HG03439 (cell line): ENCODE measurements around the gene FAM83F.
"Not testable (repeated sequence)": the region's sequence is repeated elsewhere in the genome, so short reads cannot be mapped to it uniquely, and the experiment has no call there.

Source experiments
- ATAC-seq: cut with Tn5 transposase; IDR thresholded peaks from one replicate; pipeline ENCODE4 v1.9.1; 2021; ENCODE audit warnings: mild to moderate bottlenecking, moderate library complexity; ENCODE audit not compliant: unreplicated experiment

Gene FAM83F

DNA sequence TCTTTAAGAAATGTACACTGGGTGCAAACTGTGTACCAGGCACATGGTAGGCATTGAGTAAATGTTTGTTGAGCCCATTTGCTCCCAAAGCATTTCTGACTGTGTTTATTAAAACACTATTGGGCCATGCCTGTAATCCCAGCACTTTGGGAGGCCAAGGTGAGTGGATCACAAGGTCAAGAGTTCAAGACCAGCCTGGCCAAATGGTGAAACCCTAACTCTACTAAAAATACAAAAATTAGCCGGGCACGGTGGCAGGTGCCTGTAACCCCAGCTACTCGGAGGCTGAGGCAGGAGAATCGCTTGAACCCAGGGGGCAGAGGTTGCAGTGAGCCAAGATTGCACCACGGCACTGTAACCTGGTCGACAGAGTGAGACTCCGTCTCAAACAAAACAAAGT is 1.9 kb upstream of the FAM83F start:
- ATAC-seq, result not testable (repeated sequence)

DNA sequence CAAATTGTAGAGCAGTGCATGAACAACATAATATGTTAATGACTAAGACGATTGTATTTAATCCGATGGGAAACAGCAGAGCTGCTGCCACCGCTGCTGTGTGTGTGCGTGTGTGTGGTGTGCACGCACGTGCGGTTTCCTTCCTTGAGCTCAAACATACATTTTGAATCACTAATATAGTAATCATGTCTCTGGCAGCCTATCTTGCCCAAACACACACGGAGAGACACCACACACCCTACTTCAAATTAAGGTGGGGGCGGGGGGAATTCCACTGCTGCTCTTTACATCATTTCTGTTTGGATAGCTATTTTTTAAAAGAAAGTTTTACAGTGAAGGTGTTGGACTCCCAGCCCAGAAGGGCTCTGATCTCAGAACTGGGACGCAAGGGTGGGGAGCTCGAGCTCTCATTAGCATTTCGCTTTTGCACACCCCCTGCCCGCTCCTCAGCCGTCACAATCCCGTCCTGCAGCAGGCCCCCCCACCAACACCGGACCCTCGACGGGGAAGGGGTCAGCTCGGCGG is 651 bp upstream of the FAM83F start:
- no peak for ATAC-seq

DNA sequence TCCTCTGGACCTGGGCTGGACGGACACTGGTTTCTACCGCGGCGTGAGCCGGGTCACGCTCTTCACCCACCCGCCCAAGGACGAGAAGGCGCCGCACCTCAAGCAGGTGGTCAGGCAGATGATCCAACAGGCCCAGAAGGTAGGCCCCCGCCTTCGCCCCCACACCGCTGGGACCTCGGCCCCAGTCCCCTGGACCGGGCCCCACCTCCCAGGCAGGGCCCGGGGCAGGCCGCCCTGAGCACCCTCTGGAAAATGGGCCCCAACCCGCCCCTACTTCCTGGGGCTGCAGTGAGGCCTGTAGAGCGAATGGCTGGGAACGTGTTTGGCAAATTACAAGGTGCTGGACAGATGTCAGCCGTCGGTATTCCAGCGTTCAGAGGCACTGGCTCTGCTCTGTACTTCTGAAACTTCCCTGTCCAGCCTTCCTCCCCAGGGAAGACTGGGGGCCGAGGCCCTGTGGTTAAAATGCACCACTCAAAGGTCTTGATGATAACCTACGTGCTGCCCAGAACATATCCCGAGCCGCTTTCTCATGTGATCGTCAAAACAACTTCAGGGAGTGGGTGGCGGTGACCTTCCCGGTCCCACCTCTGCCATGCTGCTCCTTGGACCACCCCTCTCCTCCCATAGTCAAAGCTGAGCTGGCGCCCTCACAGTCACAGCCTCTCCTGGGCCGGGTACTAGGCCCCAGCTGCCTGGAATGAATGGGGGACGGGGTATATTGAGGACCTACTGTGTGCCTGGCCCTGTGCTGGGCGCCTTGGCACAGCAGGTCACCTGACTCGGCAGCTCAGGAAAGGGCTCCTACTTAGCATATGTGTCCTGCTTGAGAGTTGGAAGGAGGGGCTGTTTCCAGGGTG is 869 bp downstream of the FAM83F start:
- no peak for ATAC-seq

DNA sequence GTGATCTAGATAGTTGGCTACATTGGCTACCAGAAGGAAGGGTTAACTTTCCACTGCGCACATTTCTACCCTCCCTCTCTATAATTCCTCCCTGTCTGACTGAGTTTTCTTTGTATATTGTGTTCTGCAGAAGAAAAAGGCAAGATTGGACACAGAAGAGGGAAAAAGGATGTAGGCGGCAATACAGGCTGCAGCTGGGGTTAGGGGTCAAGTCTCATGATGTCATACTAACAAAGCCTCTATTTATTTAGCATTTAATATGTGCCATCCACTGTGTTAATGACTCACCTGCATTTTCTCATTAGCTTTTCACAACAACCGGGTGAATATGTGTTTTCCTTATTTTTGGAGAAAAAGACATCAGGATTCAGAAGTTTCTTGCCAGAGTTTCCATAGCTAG is 2.0 kb downstream of the FAM83F start:
- ATAC-seq, result no peak

DNA sequence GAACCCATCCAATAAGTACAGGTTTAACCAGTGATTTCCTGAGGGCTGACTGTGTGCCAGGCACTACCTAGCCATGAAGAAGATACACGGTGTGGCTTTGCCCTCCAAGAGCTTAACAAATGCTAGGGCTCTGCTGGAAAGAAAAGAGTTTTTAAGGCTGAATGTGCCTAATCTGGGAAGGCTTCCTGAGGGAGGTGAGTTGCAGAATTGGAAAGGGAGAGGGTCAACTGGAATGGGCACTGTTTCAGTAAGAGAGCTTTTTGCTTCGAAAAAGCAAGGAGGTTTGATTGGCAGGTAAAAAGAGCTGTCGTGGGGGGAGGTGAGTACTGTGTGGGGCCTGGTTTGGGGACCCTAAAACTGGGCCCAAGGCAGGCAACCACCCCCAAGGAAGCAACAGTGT is 2.7 kb downstream of the FAM83F start:
- no peak for ATAC-seq

DNA sequence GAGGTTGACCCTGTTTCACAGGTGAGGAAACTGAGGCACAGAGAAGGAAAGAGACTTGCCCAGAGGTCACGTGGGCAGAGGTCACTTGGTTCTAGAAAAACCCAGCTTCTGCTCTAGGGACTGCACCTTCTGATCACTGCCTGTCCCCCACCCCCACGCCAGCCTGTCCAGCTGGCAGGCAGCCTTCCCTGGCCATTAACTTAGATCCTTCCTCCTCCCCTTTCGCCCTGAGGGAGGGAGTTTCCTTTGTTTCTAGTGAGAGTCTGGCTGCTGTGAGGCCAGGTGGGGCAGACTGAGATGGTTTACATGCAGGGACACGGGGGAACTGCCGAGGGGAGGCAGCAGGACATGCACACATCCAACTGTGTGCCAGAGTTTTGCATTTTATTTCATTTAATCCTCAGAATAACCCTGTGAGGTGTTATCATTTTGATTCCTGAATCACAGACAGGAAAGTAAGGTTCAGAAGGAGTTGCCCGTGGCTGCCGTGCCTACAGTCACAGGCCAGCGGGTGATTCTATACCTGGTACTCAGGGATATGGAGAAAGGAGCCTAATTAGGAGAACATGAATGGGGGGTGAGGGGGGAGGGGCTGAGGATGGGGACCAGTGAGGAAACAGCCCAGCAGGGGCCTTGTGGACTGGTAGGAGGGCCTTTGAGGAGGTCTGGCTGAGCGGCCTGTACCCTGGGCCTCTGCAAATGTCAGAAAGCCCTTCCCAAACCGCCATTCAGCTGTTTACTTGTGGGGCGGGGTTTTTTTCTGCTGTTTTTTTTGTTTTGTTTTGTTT is 3.4 kb downstream of the FAM83F start:
- no peak for ATAC-seq

DNA sequence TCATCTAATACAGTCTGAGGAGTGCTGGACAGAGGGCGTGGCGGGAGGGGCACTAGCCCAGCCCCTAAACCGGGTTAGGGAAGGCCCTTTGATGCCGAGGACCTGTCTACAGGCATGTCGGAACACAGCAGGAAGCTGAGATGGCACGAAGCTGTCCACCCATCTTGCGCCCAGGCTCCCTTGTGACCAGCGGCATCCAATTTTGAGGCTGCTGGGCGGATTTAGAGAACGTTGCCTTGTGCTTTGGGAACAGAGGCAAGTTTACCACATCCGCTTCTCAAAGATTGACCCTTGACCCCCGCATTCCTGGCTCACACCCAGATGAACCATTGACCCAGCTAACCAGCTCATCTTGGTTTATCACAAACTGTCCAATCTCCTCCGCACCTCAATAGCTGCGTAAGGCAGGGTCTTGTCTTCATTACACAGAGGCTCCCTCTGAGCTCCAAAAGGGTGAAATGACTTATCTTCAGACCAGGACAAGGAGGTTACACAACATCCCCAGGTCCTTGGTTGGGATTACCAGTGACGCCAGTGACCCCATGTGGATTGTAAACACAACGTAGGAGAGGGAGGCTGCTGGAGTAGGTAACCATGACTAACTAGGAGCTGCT is 4.5 kb downstream of the FAM83F start:
- no peak for ATAC-seq

DNA sequence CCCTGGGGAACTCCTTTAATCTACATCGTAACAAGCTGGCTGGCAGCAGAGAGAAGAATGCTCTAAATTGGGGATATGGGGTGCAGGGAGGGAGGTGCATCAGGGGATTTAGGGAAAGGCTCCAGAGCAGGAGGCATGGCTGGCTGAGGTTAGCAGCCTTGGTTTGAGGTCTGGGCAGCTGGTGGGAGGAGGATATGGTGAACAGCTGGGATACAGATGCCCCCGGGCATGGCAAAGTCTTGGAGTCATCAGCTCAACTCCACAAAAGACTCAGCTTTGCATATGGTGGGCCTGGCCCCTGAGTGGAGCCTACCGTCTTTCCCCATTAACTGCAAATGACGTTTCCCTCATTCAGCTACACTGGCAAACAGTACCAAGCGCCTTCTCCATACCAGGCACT is 5.4 kb downstream of the FAM83F start:
- ATAC-seq, result no peak

DNA sequence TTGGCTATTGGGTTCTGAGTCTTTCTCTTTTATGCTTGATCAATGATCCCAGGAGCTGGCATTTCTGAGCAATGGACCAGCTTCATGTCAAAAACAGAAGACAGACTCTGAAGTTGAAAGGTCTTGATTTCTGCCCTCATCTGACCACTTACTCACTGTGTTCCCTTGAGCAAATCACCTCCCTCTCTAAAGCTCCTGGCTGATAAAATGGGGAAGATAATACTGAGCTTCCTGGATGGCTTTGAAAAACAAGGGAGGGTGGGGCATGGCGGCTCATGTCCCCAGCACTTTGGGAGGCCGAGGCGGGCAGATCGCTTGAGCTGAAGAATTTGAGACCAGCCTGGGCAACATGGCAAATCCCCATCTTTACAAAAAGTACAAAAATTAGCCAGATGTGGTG is 6.4 kb downstream of the FAM83F start:
- no peak for ATAC-seq

DNA sequence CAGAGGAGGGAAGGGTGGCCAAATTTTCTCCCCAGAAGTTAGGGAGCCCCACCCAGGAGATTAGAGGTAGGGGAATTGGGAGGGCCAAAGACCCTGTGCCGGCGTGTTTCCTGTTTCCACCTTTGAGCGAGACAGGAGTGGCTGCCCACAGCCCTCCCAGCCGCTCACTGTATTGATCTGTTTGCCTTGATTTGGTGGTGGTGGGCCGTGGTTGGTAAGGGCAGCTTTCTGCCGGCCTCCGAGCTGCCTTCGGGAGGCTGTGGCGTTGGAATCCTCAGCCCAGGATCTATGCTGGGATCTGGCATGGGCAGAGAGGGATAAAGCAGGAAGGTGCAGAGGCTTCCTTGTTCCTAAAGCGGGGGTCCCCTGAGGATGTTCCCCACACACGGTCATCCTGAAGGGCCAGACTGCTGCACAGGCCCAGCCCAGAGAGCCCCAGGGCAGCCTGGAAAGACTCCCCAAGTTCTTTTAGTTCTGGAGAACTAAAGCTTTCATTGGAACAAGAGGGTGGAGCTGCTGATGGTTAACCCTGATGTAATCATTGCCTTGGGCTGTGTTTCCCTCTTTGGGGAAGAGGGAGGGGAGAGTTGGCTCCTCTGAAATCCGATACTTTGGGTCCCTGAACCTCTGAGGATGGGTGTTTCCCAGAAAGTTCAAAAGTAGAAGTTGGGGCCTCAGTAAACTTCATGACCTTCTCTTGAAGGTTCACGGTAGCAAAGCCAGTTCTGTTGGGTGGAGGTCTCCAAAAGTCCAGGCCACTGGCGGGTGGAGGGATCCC is 7.2 kb downstream of the FAM83F start:
- ATAC-seq, result no peak

DNA sequence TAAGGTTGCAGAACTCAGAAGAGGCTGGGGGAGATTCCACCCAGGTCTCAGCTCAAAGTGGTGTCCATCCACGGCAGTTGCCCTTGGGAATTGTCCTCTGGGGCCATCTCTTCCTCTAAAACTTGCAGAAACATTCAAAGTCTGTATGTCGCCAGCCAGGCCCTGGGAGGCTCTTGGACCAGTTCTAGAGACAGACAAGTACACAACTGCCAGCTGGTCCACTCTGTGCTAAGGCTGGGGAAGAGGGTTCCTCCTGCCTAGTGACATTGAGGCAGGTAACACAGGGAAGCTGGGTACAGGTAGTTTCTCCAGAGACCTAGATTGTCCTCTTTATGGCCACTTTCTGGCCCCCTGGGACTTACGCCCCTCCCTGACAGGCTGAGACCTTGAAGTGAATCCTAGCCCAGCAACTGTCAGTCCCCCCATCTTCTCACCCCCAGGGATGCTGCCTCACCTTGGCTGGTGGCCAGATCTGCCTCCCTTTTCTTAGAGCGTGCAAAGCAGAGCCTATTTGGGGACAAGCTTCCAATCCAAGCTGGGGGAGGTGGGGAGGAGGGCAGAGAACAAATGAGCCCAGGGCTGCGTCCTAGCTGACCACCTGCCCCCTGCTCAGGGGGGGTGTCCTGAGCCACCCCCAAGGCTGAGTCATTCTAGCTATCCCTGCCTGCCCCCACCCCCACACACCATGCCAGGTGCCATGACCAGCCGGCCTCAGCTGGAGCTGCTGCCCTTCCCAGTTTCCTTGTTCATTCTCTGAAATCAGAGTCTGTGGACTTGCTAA is 8.4 kb downstream of the FAM83F start:
- no peak for ATAC-seq

DNA sequence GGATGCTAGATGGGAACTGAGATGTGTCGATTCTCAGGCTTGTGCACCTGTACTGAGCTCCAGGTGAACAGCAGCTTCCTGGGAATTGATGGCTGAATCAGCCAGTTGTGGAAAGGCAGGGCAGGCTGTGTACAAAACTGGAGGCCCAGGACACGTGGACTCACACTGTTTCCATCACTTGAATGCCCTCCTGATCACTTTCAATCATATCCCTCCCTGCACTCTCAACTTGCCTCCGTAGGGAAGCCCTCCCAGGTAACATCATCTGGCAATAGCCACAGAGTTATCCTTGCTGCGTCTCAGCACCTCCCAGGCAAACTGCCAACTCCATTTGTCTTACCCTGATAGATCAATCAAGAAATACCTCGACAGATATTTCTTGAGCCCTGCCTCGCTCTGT is 10.1 kb downstream of the FAM83F start:
- ATAC-seq, result no peak

DNA sequence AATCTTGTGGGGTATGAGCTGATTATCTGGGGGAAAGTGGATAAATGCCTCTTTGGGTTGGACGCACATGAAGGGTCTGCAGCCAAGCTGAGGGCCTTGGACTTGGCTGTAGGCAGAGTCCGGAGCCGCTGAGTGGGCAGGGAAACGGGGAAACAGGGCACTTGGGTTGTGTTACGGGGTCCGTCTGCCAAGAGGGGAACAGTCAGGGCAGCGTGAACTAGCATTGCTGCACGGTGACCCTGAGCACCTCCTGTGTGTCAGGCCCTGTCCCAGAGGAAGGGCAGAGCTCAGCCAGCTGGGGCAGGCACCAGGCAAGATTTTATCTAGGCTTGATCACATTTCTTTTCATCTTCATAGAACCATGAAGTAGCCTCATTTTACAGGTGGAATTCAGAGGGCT is 11.9 kb downstream of the FAM83F start:
- ATAC-seq, result no peak

DNA sequence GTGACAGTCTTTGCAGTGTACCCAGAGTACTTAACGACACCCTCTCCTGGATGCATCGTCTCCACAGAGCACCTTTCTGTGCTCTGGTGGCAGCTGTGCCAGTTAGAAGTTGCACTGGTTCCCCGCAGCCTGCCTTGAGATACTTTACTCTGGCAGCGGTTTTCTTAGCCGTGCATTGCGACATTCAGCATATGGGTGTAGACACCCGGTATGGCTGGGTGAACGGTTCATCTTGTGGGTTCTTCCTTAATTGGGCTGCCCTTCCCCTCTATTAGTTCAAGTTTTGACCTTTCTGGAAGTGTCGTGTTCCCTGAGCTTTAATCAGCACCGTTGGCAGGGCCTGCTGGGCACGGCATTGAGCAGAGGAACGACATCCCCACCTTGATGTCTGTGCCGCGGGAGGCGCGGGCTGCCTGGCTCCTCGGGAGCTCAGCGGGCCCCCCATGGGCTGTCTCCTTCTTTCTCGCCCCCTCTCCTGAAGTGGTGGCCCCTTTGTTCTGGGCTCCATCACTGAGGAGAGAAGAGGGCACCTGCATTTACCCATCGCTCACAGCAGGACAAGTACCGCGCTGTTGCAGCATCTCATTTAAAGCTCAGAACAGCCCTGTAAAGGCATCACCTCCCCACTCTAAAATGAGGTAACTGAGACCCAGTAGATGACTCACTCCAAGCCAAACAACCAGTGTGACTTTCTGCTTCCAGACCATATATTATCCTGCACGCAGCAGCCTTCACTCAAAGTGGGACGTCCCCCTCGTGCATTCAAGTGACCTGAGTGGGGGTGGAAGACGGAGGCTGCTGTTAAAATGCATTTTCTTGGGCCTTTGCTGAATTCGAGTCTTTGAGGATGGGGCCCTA is 13.3 kb downstream of the FAM83F start:
- ATAC-seq, result no peak

DNA sequence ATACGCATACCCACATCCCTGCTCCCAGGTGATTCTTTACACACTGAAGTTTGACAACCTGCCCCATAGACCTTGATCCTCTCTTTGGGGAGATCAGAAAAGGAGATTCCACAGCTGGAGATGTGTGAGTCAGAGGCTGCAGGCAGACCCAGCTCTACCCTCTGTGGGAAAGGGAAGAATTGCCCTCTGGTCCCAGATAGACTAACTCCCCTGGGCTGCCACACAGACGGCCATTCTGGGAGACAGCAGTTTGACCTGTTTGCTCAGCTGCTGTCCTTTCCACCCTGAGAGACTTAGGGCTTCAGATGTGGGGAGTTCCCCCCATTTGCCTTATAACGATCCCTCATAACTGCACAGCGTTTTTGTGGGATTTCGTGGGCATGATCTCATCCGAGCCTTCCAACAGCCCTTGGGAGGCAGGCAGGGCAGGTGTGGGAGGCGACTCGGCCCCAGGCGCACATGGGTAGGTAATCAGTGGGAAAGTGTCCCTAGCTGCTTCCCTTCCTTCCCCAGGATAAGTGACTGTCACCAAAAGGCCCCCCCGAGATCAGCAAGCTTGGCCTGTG is 14.1 kb downstream of the FAM83F start:
- no peak for ATAC-seq

DNA sequence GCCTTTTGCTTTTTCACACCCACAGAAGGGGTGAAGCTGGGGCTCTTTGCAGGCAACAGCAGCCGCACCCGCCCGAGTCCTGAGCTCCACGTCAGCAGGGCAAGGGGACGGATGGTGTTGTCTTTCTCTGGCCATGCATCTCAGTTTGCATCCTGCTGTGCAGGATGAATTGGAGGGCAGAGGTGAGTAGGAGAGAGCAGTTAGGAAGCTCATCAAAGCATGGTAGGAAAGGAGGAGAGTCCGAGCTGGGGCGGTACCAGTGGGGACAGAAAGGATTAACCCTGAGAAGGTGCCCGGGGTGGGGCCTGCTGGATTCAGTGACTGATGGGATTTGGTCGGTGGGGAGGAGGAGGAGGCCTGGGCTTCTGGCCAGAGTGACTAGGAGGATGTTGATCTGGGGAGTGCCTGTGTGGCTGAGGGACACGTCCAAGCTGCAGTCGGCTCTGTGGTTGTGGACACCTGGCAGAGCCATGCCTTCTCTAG is 14.6 kb downstream of the FAM83F start:
- no peak for ATAC-seq

DNA sequence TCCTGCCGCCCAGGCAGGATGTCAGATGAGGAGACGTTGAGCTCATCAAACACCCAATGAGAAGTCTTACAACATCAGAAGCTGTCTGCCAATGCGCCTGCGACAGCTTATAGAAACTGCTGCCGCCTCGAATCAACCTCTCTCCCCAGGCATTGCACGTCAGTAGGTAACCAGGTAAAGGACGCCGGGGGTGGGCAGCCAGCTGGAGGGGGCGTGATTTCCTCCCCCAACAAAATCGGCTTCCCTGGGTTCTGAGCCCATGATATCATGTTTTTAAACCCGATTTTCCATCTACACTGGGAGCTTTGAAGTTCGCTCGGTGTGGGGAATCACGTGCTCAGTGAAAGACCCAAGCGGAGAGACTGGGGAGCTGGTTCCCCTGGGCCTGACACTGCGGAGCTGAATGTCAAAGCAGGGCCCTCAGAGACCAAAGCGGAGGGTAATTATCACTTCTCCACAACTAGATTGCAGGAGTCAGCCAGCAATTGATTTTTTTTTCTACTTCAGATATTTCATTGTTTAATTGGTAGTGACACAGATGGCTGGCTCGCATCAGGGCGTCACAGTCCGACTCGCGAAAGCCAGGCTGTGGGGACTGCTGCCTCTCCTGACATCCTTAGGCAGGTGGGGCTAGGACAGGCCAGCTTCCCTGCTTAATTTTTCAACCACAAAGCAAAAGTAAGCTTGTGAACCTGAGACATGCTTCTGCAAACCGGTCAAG is 15.4 kb downstream of the FAM83F start:
- no peak for ATAC-seq

DNA sequence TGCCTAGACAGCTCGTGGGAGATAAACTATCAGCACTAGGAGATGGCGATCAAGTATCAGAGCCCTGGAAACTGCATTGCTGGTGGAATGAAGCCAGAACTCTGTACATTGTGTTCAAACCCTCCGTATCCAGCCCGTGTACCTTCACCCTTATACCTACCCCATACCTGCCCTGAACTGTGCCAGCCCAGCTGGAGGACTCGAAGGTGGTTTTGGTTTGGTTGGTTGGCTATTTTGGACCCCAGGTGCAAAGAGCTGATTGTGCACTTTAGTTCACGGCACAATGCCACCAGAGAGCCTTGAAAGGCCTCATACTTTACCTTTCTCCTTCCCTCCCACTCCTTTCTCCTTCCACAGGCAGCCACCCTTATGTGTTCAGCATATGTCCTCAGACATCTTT is 16.0 kb downstream of the FAM83F start:
- ATAC-seq, result no peak
